LNCaP clone FGC (cell line): ENCODE measurements around the gene TRIM13.
"Not testable (repeated sequence)": the region's sequence is repeated elsewhere in the genome, so short reads cannot be mapped to it uniquely, and the experiment has no call there.

Experiments used
- DNase-seq: peaks from one replicate; pipeline ENCODE4 v3.0.0-alpha.2; 2011; ENCODE audit warnings: low read depth
- H3K4me3 ChIP-seq: 2 replicates; pipeline ENCODE4 v1.5.1; 2011; ENCODE audit warnings: mild to moderate bottlenecking, low read depth, low read length, control low read depth
- CTCF ChIP-seq: IDR thresholded peaks from 2 replicates; pipeline ENCODE4 v1.5.1; 2012; ENCODE audit warnings: mild to moderate bottlenecking; ENCODE audit not compliant: control insufficient read depth, insufficient read depth; ENCODE audit errors: extremely low read depth

TRIM13 gene

GRCh38 chr13:49980266-49980665 is 16.6 kb upstream of the TRIM13 start:
- no peak overlapping the region for H3K4me3 ChIP-seq
- no peak for TF ChIP-seq CTCF
- no peak for DNase-seq

GRCh38 chr13:49985129-49985528 is 11.7 kb upstream of the TRIM13 start:
- DNase-seq: peak; percentile 88
- no peak for TF ChIP-seq CTCF
- H3K4me3 ChIP-seq: no peak overlapping the region

GRCh38 chr13:49986471-49986870 is 10.4 kb upstream of the TRIM13 start:
- no peak for TF ChIP-seq CTCF
- H3K4me3 ChIP-seq: no peak overlapping the region
- no peak for DNase-seq

GRCh38 chr13:49990612-49991011 is 6.2 kb upstream of the TRIM13 start:
- not testable (repeated sequence) for H3K4me3 ChIP-seq, DNase-seq

- no peak overlapping the region for H3K4me3 ChIP-seq
- no peak for DNase-seq
- no peak for TF ChIP-seq CTCF
These were observed 3.7 kb upstream of the TRIM13 start for GRCh38 chr13:49993111-49993510.

- DNase-seq: peak; percentile 63
- TF ChIP-seq CTCF: no peak
- H3K4me3 ChIP-seq: no peak overlapping the region
These were observed 3.2 kb upstream of the TRIM13 start for GRCh38 chr13:49993666-49994065.

- no peak for DNase-seq
- no peak overlapping the region for H3K4me3 ChIP-seq
- no peak for TF ChIP-seq CTCF
These were observed 1.2 kb upstream of the TRIM13 start for GRCh38 chr13:49995625-49996101.
